HL-60 (cell line): Measurements from ENCODE around the gene LAP3.

Experiments used
- DNase-seq, 2 experiments: peaks; one replicate each; pipeline ENCODE4 v3.0.0-alpha.2; 2010 to 2020; ENCODE audit warnings: low read depth in 1 of 2, low spot score in 1 of 2
- H3K27ac ChIP-seq: fragments of 250-450 bp; sonication (Bioruptor Pico); replicated peaks from 2 replicates; pipeline ENCODE4 v1.5.1; 2020; ENCODE audit warnings: mild to moderate bottlenecking, moderate library complexity
- H3K27me3 ChIP-seq: fragments of 250-450 bp; sonication (Bioruptor Pico); 2 replicates; pipeline ENCODE4 v1.5.1; 2021; ENCODE audit warnings: mild to moderate bottlenecking, moderate library complexity; ENCODE audit not compliant: insufficient read depth, poor library complexity, severe bottlenecking
- H3K4me3 ChIP-seq: replicated peaks from 2 replicates; pipeline ENCODE4 v1.5.1; 2011; ENCODE audit warnings: mild to moderate bottlenecking, control low read depth, low read length; ENCODE audit not compliant: insufficient read depth
- GABPA ChIP-seq: IDR thresholded peaks from 2 replicates; pipeline ENCODE4 v1.6.1; 2012; ENCODE audit warnings: low read depth
- POLR2AphosphoS5 ChIP-seq: IDR thresholded peaks from 2 replicates; pipeline ENCODE4 v1.6.1; 2012; ENCODE audit warnings: low read depth
- SPI1 ChIP-seq: IDR thresholded peaks from 2 replicates; pipeline ENCODE4 v1.6.1; 2012; ENCODE audit warnings: low read depth, mild to moderate bottlenecking, borderline replicate concordance
- TF ChIP-seq, protein P1 (sequence below): IDR thresholded peaks from 2 replicates; pipeline ENCODE4 v1.6.1; 2012; ENCODE audit warnings: low read depth; ENCODE audit not compliant: insufficient replicate concordance
- TF ChIP-seq, protein P2 (sequence below): IDR thresholded peaks from one replicate; pipeline ENCODE4 v1.5.1; 2011; ENCODE audit warnings: low read length, control low read depth, inconsistent platforms; ENCODE audit not compliant: insufficient read depth

Gene LAP3

DNA sequence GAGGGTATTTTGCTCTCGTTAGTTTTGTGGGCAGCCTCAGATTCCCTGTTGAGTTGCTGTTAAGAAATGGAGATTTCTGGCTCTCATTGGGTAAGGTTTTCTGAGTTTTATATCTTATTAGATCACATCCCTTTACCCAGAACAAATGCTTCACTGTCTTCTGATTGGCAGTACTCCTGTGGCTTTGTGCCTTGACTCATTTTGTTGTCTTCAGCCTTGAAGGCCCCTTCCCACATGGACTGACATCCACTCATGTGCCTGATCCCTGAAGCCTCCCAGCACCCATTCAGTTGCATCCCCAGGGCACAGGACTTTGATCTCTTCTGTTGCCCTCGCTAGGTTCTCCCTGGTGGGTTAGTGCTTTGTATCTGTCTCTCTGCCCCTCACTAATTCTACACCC, 47.8 kb downstream of the LAP3 start:
- H3K27ac ChIP-seq, result no peak overlapping the region
- no peak for TF ChIP-seq GABPA
- TF ChIP-seq, protein P1, sequence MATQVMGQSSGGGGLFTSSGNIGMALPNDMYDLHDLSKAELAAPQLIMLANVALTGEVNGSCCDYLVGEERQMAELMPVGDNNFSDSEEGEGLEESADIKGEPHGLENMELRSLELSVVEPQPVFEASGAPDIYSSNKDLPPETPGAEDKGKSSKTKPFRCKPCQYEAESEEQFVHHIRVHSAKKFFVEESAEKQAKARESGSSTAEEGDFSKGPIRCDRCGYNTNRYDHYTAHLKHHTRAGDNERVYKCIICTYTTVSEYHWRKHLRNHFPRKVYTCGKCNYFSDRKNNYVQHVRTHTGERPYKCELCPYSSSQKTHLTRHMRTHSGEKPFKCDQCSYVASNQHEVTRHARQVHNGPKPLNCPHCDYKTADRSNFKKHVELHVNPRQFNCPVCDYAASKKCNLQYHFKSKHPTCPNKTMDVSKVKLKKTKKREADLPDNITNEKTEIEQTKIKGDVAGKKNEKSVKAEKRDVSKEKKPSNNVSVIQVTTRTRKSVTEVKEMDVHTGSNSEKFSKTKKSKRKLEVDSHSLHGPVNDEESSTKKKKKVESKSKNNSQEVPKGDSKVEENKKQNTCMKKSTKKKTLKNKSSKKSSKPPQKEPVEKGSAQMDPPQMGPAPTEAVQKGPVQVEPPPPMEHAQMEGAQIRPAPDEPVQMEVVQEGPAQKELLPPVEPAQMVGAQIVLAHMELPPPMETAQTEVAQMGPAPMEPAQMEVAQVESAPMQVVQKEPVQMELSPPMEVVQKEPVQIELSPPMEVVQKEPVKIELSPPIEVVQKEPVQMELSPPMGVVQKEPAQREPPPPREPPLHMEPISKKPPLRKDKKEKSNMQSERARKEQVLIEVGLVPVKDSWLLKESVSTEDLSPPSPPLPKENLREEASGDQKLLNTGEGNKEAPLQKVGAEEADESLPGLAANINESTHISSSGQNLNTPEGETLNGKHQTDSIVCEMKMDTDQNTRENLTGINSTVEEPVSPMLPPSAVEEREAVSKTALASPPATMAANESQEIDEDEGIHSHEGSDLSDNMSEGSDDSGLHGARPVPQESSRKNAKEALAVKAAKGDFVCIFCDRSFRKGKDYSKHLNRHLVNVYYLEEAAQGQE, result no peak
- TF ChIP-seq SPI1, result no peak
- TF ChIP-seq, protein P2, sequence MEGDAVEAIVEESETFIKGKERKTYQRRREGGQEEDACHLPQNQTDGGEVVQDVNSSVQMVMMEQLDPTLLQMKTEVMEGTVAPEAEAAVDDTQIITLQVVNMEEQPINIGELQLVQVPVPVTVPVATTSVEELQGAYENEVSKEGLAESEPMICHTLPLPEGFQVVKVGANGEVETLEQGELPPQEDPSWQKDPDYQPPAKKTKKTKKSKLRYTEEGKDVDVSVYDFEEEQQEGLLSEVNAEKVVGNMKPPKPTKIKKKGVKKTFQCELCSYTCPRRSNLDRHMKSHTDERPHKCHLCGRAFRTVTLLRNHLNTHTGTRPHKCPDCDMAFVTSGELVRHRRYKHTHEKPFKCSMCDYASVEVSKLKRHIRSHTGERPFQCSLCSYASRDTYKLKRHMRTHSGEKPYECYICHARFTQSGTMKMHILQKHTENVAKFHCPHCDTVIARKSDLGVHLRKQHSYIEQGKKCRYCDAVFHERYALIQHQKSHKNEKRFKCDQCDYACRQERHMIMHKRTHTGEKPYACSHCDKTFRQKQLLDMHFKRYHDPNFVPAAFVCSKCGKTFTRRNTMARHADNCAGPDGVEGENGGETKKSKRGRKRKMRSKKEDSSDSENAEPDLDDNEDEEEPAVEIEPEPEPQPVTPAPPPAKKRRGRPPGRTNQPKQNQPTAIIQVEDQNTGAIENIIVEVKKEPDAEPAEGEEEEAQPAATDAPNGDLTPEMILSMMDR, result no peak
- no peak for TF ChIP-seq POLR2AphosphoS5
- H3K27me3 ChIP-seq, result no peaks in the 10 kb centered on the region
- no peak overlapping the region for H3K4me3 ChIP-seq
- no peak for DNase-seq

DNA sequence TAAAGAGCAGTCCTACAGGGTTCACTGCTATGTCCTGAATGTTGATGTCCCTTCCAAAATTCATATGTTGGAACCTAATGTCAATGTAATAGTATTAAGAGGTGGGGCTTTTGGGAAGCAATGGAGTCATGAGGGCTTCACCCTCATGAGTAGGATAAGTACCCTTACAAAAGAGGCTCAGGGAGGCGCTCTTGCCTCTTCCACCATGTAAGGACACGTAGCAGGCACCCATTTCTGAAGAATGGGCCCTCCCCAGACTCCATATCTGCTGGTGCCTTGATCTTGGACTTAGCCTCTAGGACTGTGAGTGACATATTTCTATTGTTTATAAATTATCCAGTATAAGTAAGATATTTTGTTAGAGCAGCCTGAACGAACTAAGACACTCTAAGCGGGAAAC, 53.2 kb downstream of the LAP3 start:
- TF ChIP-seq POLR2AphosphoS5, result no peak
- TF ChIP-seq GABPA, result no peak
- TF ChIP-seq, protein P1, result no peak
- no peak for TF ChIP-seq SPI1
- TF ChIP-seq, protein P2, result no peak
- no peak for DNase-seq

DNA sequence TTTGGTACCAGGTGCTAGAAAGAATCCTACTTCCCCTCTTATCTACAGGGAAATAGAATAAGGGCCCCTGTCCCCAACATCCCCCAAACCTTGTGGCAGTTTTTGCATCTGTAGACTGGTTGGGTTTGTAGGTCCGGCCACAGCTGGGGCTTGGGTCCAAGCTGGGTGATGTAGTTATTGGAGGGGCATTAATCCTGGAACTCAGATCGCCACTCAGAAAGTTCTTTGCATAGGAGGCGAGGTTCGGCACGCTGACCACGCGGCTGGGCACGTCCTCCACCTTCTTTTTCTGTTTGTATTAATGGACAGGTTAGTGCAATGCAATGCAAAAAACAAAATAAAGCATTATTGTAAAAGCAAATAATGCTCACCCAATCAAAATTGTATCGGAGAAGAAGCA, 56.6 kb downstream of the LAP3 start:
- Histone ChIP-seq H3K27ac (no peak overlapping the region), H3K4me3 (no peak overlapping the region), H3K27me3 (no peaks in the 10 kb centered on the region)
- TF ChIP-seq, protein P1, result no peak
- TF ChIP-seq GABPA (no peak), SPI1 (no peak), POLR2AphosphoS5 (no peak)
- TF ChIP-seq, protein P2, result no peak
- DNase-seq, result no peak

More for the DNA sequence above, 53.2 kb downstream of the LAP3 start:
- Histone ChIP-seq H3K27me3 (no peaks in the 10 kb centered on the region), H3K27ac (no peak overlapping the region), H3K4me3 (no peak overlapping the region)
